DOHH2 (cell line): ENCODE data around the gene LRRC63.

Experiments
- H3F3A ChIP-seq: fragments of 200-600 bp; sonication (generic), shearing (Covaris generic); 2 replicates; pipeline ENCODE4 v1.6.0; 2016; ENCODE audit warnings: antibody characterized with exemption, mild to moderate bottlenecking; ENCODE audit not compliant: control insufficient read depth, insufficient read depth
- H3K27ac ChIP-seq: fragments of 200-600 bp; sonication (generic); 2 replicates; pipeline ENCODE4 v1.5.1; 2014; ENCODE audit warnings: low read depth, mild to moderate bottlenecking, low read length, moderate library complexity
- H3K27me3 ChIP-seq: fragments of 200-600 bp; sonication (generic); 2 replicates; pipeline ENCODE4 v1.6.1; 2014; ENCODE audit warnings: mild to moderate bottlenecking, low read length, mixed read lengths; ENCODE audit not compliant: control insufficient read depth
- H3K36me3 ChIP-seq: fragments of 200-600 bp; sonication (generic); 2 replicates; pipeline ENCODE4 v1.6.1; 2014; ENCODE audit warnings: mild to moderate bottlenecking, low read length, moderate library complexity, mixed read lengths; ENCODE audit not compliant: control insufficient read depth
- H3K4me1 ChIP-seq: fragments of 200-600 bp; sonication (generic); 2 replicates; pipeline ENCODE4 v1.6.1; 2014; ENCODE audit warnings: mild to moderate bottlenecking, low read length, mixed read lengths; ENCODE audit not compliant: control insufficient read depth
- H3K4me2 ChIP-seq: fragments of 200-600 bp; sonication (generic); 2 replicates; pipeline ENCODE4 v1.6.0; 2014; ENCODE audit warnings: mild to moderate bottlenecking, low read length, moderate library complexity
- H3K4me3 ChIP-seq: fragments of 200-600 bp; sonication (generic); 2 replicates; pipeline ENCODE4 v1.5.1; 2014; ENCODE audit warnings: mild to moderate bottlenecking, low read length, mixed read lengths
- H3K79me2 ChIP-seq: fragments of 200-600 bp; sonication (generic); 2 replicates; pipeline ENCODE4 v1.6.1; 2014; ENCODE audit warnings: mild to moderate bottlenecking, low read length, mixed read lengths; ENCODE audit not compliant: control insufficient read depth
- H3K9me2 ChIP-seq: fragments of 200-600 bp; sonication (generic); replicated peaks from 2 replicates; pipeline ENCODE4 v1.6.1; 2014; ENCODE audit warnings: mild to moderate bottlenecking, low read length, mixed read lengths; ENCODE audit not compliant: control insufficient read depth
- H3K9me3 ChIP-seq: fragments of 200-600 bp; sonication (generic); 2 replicates; pipeline ENCODE4 v1.6.1; 2014; ENCODE audit warnings: antibody characterized with exemption, low read length, mixed read lengths; ENCODE audit not compliant: control insufficient read depth, insufficient read depth
- H4K20me1 ChIP-seq: fragments of 200-600 bp; sonication (generic); 2 replicates; pipeline ENCODE4 v1.6.0; 2014; ENCODE audit warnings: low read depth, mild to moderate bottlenecking, antibody characterized with exemption, low read length, moderate library complexity; ENCODE audit not compliant: control insufficient read depth, insufficient read depth
- CTCF ChIP-seq: fragments of 200-600 bp; sonication (generic); IDR thresholded peaks from one replicate; pipeline ENCODE4 v1.5.1; 2014; ENCODE audit warnings: antibody characterized with exemption, mild to moderate bottlenecking, low read depth, low read length; ENCODE audit not compliant: poor library complexity, severe bottlenecking
- EZH2phosphoT487 ChIP-seq: fragments of 200-600 bp; sonication (generic); IDR thresholded peaks from 2 replicates; pipeline ENCODE4 v1.6.1; 2017; ENCODE audit warnings: borderline replicate concordance, mild to moderate bottlenecking, antibody characterized with exemption, low read length, moderate library complexity, mixed read lengths

LRRC63 gene

DNA sequence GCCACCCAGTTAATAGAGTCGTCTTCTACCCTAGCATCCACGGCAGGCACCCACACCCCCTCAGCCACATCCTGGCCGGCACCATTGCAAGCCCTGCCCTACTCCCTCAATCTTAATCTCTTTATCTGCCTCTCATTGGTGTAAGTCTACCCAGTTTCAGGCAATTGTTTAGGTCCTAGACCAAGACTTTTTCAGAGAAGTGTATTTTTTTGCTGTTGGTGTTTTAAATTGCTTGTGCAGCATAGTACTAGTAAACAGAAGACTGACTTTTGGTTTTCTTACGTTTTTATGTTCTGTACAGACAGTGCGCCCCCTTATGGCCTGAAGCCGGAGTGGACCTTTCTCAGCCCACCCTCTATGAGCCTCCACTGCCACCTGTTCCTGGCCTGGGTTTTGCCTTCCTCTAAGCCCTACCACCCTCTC, 27.4 kb upstream of the LRRC63 start:
- H3K79me2 ChIP-seq, result peaks cover 44% of the 10 kb centered on the region
- H3K36me3 ChIP-seq, result peaks cover 24% of the 10 kb centered on the region
- peak overlapping the region; percentile 90 for H3K4me2 ChIP-seq
- no peaks in the 10 kb centered on the region for H3K9me3 ChIP-seq
- peak overlapping the region; percentile 89 for H3K4me3 ChIP-seq
- TF ChIP-seq EZH2phosphoT487, result no peak
- TF ChIP-seq CTCF, result peak; percentile 97
- H3K27ac ChIP-seq, result peak overlapping the region; percentile 96
- no peaks in the 10 kb centered on the region for H3K27me3 ChIP-seq
- peaks cover 34% of the 10 kb centered on the region for H3F3A ChIP-seq
- H4K20me1 ChIP-seq, result peaks cover 2% of the 10 kb centered on the region
- H3K4me1 ChIP-seq, result peaks cover 35% of the 10 kb centered on the region
- H3K9me2 ChIP-seq, result no peaks in the 10 kb centered on the region

DNA sequence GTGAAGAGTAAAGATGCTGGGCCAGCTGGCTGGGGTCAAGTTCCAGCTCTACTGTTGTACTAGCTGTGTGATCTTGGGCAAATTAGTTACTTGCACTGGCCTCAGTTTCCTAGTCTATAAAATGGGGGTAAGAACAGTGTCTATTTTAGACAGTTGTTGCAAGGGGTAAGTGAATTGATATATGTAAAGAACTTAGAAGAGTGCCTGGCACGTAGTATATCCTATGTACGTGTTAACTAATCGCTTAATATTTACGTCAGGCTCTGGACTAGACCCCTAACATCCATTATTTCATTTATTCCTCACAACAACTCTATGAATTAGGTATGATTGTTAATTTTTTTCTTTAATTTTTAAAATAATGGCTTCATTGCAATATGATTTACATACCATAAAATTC, 26.1 kb upstream of the LRRC63 start:
- Histone ChIP-seq H3K9me2 (no peaks in the 10 kb centered on the region), H3F3A (peaks cover 22% of the 10 kb centered on the region)

DNA sequence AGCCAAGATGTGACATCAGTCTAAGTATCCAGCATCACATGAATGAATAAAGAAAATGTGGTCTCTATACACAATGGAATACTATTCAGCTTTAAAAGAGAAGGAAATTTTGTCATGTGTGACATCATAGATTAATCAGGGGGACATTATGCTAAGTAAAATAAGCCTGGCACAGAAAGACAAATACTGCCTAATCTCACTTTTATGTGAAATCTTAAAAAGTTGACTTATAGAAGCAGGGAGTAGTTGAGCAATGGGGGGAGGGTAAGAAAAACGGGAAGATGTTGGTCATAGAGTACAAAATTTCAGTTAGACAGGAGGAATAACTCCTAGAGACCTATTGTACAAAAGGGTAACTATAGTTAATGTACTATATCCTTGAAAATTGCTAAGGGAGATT, 19.3 kb upstream of the LRRC63 start:
- Histone ChIP-seq H3K36me3 (no peaks in the 10 kb centered on the region), H3F3A (no peaks in the 10 kb centered on the region), H3K79me2 (no peaks in the 10 kb centered on the region), H3K9me2 (no peaks in the 10 kb centered on the region), H3K27ac (no peak overlapping the region), H3K4me1 (no peaks in the 10 kb centered on the region), H4K20me1 (no peaks in the 10 kb centered on the region), H3K9me3 (no peaks in the 10 kb centered on the region), H3K27me3 (no peaks in the 10 kb centered on the region), H3K4me2 (no peak overlapping the region), H3K4me3 (no peak overlapping the region)
- TF ChIP-seq EZH2phosphoT487 (no peak), CTCF (no peak)

More for the DNA sequence above, 26.1 kb upstream of the LRRC63 start:
- Histone ChIP-seq H3K4me1 (peaks cover 33% of the 10 kb centered on the region), H3K9me3 (no peaks in the 10 kb centered on the region), H3K79me2 (peaks cover 30% of the 10 kb centered on the region), H3K4me3 (no peak overlapping the region), H4K20me1 (no peaks in the 10 kb centered on the region), H3K36me3 (peaks cover 13% of the 10 kb centered on the region), H3K27me3 (no peaks in the 10 kb centered on the region), H3K27ac (no peak overlapping the region), H3K4me2 (no peak overlapping the region)
- TF ChIP-seq CTCF (no peak), EZH2phosphoT487 (no peak)
